ENCODE data around the gene NEUROD2.

NEUROD2 gene

GRCh38 chr17:39636927-39637736 is 29.4 kb upstream of the NEUROD2 start, which contains the start of gene STARD3:
Gene STARD3, plus strand, starts transcription at chr17:39637144. Its CDS starts 16,388 bp downstream, at chr17:39653532.
- H3K4me3 ChIP-seq (ENCODE audit: low read depth, low read length): peak within 1 kb of the TSS; percentile 88
- peaks cover 25% of the 10 kb centered on the region for H3K4me1 ChIP-seq (ENCODE audit: control insufficient read depth, insufficient read depth, low read length)
- H3K36me3 ChIP-seq (ENCODE audit: control insufficient read depth in 2 of 2, insufficient read depth in 1 of 2, low read length in 2 of 2): no peaks in the 10 kb centered on the region
- CTCF ChIA-PET: interaction anchor here (1.0 to 14.6 kb wide), 5 partner anchors 15 to 116 kb away, joined by 3 to 311 read pairs (median 4); partner anchors contain the start of gene MIEN1
- POLR2A ChIA-PET: interaction anchor here (0.8 to 2.2 kb wide), 7 partner anchors 11 to 503 kb away, joined by 3 to 12 read pairs (median 4); partner anchors contain the start of genes CASC3, ERBB2, MIEN1 and PGAP3
- peak within 1 kb of the TSS; percentile 76 for H3K27ac ChIP-seq (ENCODE audit: extremely low read depth, low read depth, low read length)
- H3K9me3 ChIP-seq (ENCODE audit: control insufficient read depth, insufficient read depth, low read depth, low read length): no peaks in the 10 kb centered on the region
- TF ChIP-seq ZNF510 (tag by site-specific recombination; IDR thresholded peaks at IDR 0.05; ENCODE audit: insufficient replicate concordance): no peak
- peak; percentile 64 for TF ChIP-seq YY1 (tag by site-specific recombination; IDR thresholded peaks at IDR 0.05)
- TF ChIP-seq ZNF157 (tag by site-specific recombination; IDR thresholded peaks at IDR 0.05): no peak
- TF ChIP-seq EGR2 (tag by site-specific recombination; IDR thresholded peaks at IDR 0.05; ENCODE audit: low read depth): peak; percentile 57; the same call in 1 of the 2 replicates
- TF ChIP-seq ELK4 (IDR thresholded peaks at IDR 0.05; ENCODE audit: borderline replicate concordance, low read depth, low read length): no peak
- TF ChIP-seq, protein P1, sequence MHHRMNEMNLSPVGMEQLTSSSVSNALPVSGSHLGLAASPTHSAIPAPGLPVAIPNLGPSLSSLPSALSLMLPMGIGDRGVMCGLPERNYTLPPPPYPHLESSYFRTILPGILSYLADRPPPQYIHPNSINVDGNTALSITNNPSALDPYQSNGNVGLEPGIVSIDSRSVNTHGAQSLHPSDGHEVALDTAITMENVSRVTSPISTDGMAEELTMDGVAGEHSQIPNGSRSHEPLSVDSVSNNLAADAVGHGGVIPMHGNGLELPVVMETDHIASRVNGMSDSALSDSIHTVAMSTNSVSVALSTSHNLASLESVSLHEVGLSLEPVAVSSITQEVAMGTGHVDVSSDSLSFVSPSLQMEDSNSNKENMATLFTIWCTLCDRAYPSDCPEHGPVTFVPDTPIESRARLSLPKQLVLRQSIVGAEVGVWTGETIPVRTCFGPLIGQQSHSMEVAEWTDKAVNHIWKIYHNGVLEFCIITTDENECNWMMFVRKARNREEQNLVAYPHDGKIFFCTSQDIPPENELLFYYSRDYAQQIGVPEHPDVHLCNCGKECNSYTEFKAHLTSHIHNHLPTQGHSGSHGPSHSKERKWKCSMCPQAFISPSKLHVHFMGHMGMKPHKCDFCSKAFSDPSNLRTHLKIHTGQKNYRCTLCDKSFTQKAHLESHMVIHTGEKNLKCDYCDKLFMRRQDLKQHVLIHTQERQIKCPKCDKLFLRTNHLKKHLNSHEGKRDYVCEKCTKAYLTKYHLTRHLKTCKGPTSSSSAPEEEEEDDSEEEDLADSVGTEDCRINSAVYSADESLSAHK (tag by site-specific recombination; IDR thresholded peaks at IDR 0.05): peak; percentile 58; the same call in 1 of the 2 replicates
- no peak for TF ChIP-seq ZNF132 (tag by site-specific recombination; IDR thresholded peaks at IDR 0.05; ENCODE audit: borderline replicate concordance)
- peak; percentile 65 for TF ChIP-seq ZSCAN30 (tag by site-specific recombination; IDR thresholded peaks at IDR 0.05)
- TF ChIP-seq OVOL3 (tag by site-specific recombination; IDR thresholded peaks at IDR 0.05): no peak; the same call in 1 of the 2 replicates
- no peak for TF ChIP-seq ZNF26 (tag by site-specific recombination; IDR thresholded peaks at IDR 0.05)
- no peak for TF ChIP-seq ZNF37A (tag by site-specific recombination; IDR thresholded peaks at IDR 0.05)
- TF ChIP-seq ZNF311 (tag by site-specific recombination; IDR thresholded peaks at IDR 0.05; ENCODE audit: borderline replicate concordance): no peak
- no peak for TF ChIP-seq HIC1 (tag by site-specific recombination; IDR thresholded peaks at IDR 0.05)
- TF ChIP-seq ZNF514 (tag by site-specific recombination; IDR thresholded peaks at IDR 0.05): no peak
- TF ChIP-seq INSM2 (tag by site-specific recombination; IDR thresholded peaks at IDR 0.05): peak; percentile 62
- peak; percentile 96 for TF ChIP-seq KLF9 (tag by site-specific recombination; IDR thresholded peaks at IDR 0.05; ENCODE audit: low read depth)
- TF ChIP-seq, protein P2, sequence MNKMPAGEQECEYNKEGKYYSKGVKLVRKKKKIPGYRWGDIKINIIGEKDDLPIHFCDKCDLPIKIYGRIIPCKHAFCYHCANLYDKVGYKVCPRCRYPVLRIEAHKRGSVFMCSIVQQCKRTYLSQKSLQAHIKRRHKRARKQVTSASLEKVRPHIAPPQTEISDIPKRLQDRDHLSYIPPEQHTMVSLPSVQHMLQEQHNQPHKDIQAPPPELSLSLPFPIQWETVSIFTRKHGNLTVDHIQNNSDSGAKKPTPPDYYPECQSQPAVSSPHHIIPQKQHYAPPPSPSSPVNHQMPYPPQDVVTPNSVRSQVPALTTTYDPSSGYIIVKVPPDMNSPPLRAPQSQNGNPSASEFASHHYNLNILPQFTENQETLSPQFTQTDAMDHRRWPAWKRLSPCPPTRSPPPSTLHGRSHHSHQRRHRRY (tag by site-specific recombination; IDR thresholded peaks at IDR 0.05): no peak
- peak; percentile 87; the same call in 1 of the 2 replicates for TF ChIP-seq ZNF561 (tag by site-specific recombination; IDR thresholded peaks at IDR 0.05; ENCODE audit: borderline replicate concordance)
- TF ChIP-seq ZNF114 (tag by site-specific recombination; IDR thresholded peaks at IDR 0.05): no peak
- TF ChIP-seq, protein P3, sequence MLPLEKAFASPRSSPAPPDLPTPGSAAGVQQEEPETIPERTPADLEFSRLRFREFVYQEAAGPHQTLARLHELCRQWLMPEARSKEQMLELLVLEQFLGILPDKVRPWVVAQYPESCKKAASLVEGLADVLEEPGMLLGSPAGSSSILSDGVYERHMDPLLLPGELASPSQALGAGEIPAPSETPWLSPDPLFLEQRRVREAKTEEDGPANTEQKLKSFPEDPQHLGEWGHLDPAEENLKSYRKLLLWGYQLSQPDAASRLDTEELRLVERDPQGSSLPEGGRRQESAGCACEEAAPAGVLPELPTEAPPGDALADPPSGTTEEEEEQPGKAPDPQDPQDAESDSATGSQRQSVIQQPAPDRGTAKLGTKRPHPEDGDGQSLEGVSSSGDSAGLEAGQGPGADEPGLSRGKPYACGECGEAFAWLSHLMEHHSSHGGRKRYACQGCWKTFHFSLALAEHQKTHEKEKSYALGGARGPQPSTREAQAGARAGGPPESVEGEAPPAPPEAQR (tag by site-specific recombination; IDR thresholded peaks at IDR 0.05): no peak

Data from HEK293 (cell line).